SK-N-SH (cell line): ENCODE data around the gene PCSK2.

Experiments
- CTCF ChIP-seq: fragments of 200-600 bp; sonication (generic); IDR thresholded peaks from 2 replicates; pipeline ENCODE4 v1.6.1; 2017; ENCODE audit warnings: antibody characterized with exemption, mild to moderate bottlenecking, moderate library complexity
- ELF1 ChIP-seq: IDR thresholded peaks from 2 replicates; pipeline ENCODE4 v1.4.0; 2012
- EP300 ChIP-seq, 2 experiments: IDR thresholded peaks; 2 replicates each; pipeline versions ENCODE4 v1.4.0 to v1.6.1; 2012; ENCODE audit warnings: borderline replicate concordance in 1 of 2, low read depth in 1 of 2, low read length in 1 of 2
- FOXJ3 ChIP-seq: sonication (generic); formaldehyde crosslinking; IDR thresholded peaks from 2 replicates; pipeline ENCODE4 v1.5.1; 2020; ENCODE audit warnings: mild to moderate bottlenecking, missing genetic modification reagents
- GABPA ChIP-seq: IDR thresholded peaks from 2 replicates; pipeline ENCODE4 v1.4.0; 2012; ENCODE audit warnings: low read depth, mild to moderate bottlenecking
- JUND ChIP-seq: IDR thresholded peaks from 2 replicates; pipeline ENCODE4 v1.4.0; 2012
- MXI1 ChIP-seq: IDR thresholded peaks from 2 replicates; pipeline ENCODE4 v1.6.1; 2012; ENCODE audit warnings: mild to moderate bottlenecking, low read depth, low read length, improper control_type of control experiment
- POLR2AphosphoS5 ChIP-seq: IDR thresholded peaks from 2 replicates; pipeline ENCODE4 v1.6.1; 2012; ENCODE audit warnings: low read depth, low read length
- SIN3A ChIP-seq: IDR thresholded peaks from 2 replicates; pipeline ENCODE4 v1.6.1; 2012; ENCODE audit warnings: low read depth, mild to moderate bottlenecking, low read length, moderate library complexity, borderline replicate concordance
- SMC3 ChIP-seq: IDR thresholded peaks from 2 replicates; pipeline ENCODE4 v1.6.1; 2012; ENCODE audit warnings: low read depth, low read length, improper control_type of control experiment
- TAF1 ChIP-seq: IDR thresholded peaks from 2 replicates; pipeline ENCODE4 v1.6.1; 2012; ENCODE audit warnings: low read depth, mild to moderate bottlenecking, low read length, moderate library complexity, borderline replicate concordance
- YY1 ChIP-seq: IDR thresholded peaks from 2 replicates; pipeline ENCODE4 v1.4.0; 2012; ENCODE audit warnings: low read depth, mild to moderate bottlenecking

- TF ChIP-seq MXI1 (no peak), SMC3 (no peak), CTCF (no peak), GABPA (no peak), TAF1 (no peak), FOXJ3 (CRISPR knock-in tag) (no peak), YY1 (no peak), POLR2AphosphoS5 (no peak), EP300 (IDR thresholded peaks at IDR 0.05; ENCODE audit: borderline replicate concordance in 1 of 2, low read depth in 1 of 2, low read length in 1 of 2) (no peak), ELF1 (no peak), SIN3A (no peak), JUND (no peak)
Measured at GRCh38 chr20:17317341-17317740, 90.5 kb downstream of the PCSK2 start.
